HG02981 (cell line): ENCODE measurements around the gene PLPP3.
"Not testable (repeated sequence)": the region's sequence is repeated elsewhere in the genome, so short reads cannot be mapped to it uniquely, and the experiment has no call there.

Experiments
- ATAC-seq: cut with Tn5 transposase; IDR thresholded peaks from one replicate; pipeline ENCODE4 v1.9.1; 2021; ENCODE audit warnings: mild to moderate bottlenecking, moderate library complexity; ENCODE audit not compliant: unreplicated experiment

PLPP3 gene

GRCh38 chr1:56578963-56579875 lies at the start of gene PLPP3:
PLPP3 (minus strand) TSS chr1:56579563; CDS start chr1:56579016, 547 bp downstream.
- peak; percentile 35 for ATAC-seq

DNA sequence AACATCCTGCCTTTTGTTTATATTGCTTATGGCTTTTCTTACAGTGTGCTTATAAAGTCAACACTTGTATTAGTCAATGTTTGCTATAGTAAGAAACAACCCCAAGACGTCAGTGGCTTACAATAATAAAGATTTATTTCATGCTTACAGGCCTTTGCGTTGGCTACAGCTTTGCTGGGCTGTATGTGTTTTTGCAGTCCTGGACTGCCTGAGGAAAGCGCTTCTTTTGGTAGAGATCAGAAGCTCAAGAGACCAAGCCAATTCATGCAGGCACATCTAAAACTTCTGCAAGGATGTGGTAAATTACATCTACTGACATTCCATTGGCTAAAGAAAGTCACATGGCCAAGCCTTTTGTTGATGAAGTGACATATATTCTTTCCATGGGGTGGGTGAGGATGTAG lies 48.3 kb upstream of the PLPP3 start:
- no peak for ATAC-seq

- no peak for ATAC-seq
Measured at GRCh38 chr1:56627019-56627635, 47.8 kb upstream of the PLPP3 start.

- ATAC-seq: no peak
Measured at GRCh38 chr1:56626546-56626945, 47.2 kb upstream of the PLPP3 start.

GRCh38 chr1:56625819-56626440 lies 46.6 kb upstream of the PLPP3 start:
- ATAC-seq: no peak

DNA sequence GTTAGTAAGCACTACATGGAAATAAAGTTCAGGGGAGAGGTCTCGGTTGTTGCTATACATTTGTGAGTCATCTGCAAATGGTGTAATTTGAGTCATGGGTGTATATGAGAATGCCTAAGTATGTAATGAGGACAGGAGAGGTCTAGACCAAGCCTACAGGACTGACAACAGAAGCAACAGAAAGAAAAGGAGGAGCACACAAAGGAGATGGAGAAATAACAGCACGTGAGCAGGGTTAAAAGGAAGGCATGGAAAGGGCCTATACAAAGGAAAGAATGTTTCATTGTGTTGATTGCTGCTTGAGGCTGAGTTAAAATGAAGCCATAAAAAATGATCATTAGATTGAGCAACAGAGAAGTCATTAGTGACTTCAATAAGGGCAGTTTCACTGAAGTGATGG lies 37.8 kb upstream of the PLPP3 start:
- ATAC-seq: no peak

DNA sequence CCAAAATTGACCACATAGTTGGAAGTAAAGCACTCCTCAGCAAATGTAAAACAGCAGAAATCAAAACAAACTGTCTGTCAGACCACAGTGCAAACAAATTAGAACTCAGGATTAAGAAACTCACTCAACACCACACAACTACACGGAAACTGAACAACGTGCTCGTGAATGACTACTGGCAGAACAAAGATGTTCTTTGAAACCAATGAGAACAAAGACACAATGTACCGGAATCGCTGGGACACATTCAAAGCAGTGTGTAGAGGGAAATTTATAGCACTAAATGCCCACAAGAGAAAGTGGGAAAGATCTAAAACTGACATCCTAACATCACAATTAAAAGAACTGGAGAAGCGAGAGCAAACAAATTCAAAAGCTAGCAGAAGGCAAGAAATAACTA lies 31.4 kb upstream of the PLPP3 start:
- not testable (repeated sequence) for ATAC-seq

DNA sequence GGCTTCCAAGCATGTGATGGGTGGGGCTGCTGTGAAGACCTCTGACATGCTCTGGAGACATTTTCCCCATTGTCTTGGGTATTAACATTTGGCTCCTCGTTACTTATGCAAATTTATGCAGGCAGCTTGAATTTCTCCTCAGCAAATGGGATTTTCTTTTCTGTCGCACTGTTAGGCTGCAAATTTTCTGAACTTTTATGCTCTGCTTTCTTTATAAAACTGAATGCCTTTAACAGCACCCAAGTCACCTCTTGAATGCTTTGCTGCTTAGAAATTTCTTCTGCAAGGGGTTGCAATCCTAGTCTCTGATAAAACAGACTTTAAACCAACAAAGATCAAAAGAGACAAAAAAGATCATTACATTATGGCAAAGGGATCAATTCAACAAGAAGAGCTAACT lies 30.7 kb upstream of the PLPP3 start:
- ATAC-seq: not testable (repeated sequence)

DNA sequence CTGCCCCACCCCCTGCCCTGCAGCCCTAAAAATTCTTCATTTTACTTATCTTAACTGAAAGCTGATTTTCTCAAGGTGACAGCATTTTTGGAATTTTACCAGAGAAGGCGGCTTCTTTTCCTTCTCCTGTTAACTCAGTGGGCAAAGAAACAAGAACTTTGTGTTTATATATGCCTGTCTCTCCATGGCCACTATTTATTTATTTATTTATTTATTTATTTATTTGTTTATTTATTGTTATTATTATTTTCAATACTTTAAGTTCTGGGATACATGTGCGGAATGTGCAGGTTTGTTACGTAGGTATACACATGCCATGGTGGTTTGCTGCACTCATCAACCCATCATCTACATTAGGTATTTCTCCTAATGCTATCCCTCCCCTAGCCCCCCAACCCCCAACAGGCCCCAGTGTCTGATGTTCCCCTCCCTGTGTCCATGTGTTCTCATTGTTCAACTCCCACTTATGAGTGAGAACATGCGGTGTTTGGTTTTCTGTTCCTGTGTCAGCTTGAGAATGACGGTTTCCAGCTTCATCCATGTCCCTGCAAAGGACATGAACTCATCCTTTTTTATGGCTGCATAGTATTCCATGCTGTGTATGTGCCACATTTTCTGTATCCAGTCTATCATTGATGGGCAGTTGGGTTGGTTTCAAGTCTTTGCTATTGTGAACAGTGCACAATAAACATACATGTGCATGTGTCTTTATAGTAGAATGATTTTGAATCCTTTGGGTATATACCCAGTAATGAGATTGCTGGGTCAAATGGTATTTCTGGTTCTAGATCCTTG lies 16.2 kb upstream of the PLPP3 start:
- not testable (repeated sequence) for ATAC-seq

GRCh38 chr1:56591909-56592308 lies 12.5 kb upstream of the PLPP3 start:
- ATAC-seq: no peak

DNA sequence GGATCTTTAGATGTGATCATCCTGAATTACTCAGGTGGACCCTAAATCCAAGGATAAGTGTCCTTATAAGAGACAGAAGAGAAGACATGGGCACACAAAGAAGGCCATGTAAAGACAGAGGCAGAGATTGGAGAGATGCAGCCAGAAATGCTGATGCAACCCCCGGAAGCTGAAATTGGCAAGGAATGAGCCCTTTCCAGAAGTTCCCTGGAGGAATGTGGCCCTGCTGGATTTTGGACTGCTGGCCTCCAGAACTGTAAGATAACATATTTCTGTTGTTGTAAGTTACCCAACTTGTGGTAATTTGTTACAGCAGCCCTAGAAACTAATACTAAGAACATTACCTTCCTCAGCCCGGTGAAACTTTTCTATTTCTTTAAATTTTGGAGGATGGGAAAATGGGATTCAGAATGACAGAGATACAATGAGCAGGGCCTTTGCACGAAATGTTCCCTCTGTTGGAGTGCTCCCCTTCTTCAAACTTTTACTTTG lies 11.2 kb upstream of the PLPP3 start:
- ATAC-seq: no peak

GRCh38 chr1:56589369-56589768 lies 10.0 kb upstream of the PLPP3 start:
- ATAC-seq: no peak

DNA sequence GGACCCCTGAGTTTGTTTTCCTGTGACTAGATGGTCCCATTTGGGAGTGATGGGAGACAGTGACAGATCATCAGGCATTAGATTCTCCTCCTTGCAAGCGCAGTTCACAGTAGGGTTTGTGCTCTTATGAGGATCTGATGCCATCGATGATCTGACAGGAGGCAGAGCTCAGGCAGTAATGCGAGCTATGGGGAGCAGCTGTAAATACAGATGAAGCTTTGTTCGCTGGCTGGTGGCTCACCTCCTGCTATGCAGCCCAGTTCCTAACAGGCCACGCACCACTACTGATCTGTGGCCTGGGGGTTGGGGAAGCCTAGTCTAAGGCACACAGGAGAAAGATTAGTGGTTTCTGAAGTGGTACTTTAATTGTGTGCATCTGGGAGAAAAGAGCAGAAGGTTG lies 7.1 kb upstream of the PLPP3 start:
- ATAC-seq: no peak

DNA sequence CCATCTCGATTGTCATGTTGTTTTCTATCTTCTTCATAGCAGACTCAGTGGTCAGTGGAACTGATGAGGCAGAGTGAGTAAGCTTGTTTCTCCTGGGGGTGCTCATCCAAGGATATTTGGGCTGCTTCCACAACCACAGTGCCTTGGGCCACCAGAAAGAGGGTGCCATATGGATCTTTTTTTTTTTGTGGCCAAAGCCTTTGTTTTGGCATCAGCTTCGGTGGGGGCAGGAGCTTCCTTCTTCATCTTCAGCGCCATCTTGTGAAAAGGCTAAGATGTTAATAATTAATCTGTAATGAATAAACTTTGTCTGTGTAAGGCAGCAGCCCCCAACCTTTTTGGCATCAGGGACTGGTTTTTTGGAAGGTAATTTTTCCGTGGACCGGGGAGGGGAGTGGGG lies 6.6 kb upstream of the PLPP3 start:
- ATAC-seq: no peak

DNA sequence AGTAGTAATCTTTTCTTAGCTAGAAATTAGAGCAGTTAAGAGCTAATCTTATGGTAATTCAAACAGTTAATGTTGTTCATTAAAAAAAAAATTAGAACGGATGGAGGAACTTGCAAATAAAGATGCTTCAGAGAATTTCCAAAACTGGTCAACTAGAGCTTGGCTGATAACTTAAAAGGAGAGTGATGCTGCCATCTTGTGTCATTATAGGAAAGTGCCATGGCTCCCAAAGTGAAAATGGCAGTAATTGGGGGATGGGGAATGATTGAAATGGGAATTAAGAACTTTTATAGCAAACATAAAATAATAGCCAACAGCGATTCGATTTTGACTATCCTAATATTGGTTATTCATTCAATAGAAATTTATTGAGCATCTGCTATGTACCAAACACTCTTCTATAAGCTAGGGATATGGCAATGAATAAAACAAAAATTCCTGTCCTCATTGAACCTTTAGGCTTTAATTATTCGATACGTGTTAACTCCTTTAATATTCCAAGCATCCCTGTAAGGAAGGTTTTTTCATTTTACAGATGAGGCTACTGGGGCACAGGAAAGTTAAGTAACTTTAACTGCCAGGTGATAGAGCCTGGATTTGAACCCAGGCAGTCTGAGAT lies 5.7 kb upstream of the PLPP3 start:
- ATAC-seq: no peak

DNA sequence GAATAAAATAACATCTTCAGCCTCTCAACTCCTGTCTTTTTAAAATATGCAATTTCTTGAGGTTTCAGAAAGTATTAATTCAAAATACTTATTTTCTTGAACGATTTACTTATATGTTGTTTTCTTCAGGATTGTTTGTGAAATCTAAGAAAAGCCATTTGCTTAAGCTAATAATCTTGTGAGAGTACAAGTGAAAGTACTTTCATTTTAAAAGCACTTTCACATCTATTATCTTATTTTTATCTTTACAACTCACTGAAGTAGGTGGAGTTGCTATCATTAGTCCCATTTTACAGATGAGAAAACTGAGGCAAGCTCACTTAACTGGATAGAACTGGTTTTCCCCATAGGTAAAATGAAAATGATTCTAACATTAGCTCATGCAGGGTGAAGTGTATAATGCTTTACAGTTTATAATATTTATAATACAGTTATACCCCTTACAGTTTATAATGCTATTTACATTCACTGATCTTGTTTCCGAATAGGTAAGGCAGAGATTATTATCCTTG lies 4.7 kb upstream of the PLPP3 start:
- ATAC-seq: no peak

- no peak for ATAC-seq
Measured at GRCh38 chr1:56580771-56581170, 1.4 kb upstream of the PLPP3 start.

- ATAC-seq: peak; percentile 26
Measured at GRCh38 chr1:56578138-56578962, 1.0 kb downstream of the PLPP3 start.

DNA sequence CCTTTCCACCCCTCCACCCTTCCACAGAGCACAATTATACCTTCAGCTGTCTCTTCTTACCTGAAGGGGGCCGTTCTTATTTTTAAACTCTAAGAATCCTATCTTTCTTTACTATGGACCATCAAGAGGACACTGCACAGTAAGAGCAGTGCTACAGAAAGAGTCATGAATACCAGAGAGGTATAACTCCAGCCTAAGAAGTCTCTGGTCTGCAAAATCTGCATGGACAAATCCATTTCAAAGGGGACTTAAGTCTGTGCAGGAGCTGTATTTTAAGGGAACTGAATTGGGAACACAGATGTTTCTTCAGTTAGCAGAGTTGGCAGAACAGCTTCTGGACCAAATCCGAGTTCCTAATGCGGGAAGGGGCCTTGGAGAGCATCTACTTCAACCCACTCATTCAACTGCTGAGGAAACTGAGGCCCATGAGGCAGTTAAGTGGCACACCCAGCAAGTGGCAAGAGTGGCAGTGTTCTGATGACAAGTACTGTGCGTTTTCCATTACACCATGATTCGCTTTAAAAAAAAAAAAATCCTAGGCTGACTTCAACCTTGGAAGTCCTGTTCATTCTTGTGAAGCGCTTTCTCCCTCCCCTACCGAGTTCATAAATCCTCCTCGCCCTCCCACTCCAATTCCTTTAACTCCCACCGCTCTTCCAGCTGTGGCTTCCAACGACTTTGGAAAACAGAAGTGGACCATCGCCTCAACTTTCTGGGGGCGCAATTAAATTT lies 1.8 kb downstream of the PLPP3 start:
- no peak for ATAC-seq
